ENCODE data around the gene CCIN. TPM values are rescaled to one million over a fixed set of nuclear protein-coding genes. Genes with fewer than 3 reads are reported as not detected.

CCIN gene
- total RNA-seq, result 1 to 10 TPM in 1 of 5 experiments, under 1 TPM in 2, not detected in 2; 0.15 to 3.6 (median 0.56) TPM
- under 1 TPM in 1 of 2 donors, not detected in 1; 0.41 TPM for polyA plus RNA-seq
- 0.94 reads per million for total RNA-seq

DNA sequence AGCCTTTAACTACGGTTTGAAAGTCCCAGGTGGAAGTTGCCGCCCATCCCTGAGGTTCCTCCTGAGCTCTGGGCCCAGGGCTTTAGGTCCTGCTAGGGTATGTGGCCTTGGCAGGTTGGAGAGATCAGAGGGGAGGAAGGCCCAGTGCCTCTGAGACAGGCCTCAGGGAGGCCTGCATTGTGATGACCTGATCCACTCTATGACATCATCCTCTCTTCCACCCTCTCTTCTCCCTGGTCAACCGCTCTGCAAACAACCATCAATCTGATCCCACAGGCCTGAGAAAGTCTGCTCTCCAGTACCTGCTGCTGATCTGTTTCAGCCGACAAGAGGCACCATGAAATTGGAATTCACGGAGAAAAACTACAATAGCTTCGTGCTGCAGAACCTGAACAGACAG, at the start of gene CCIN:
TSS of gene CCIN (plus strand) at position 223 of the 400 bp plus-strand sequence. CDS start at position 338, 115 bp downstream.
- Mint-ChIP-seq H3K9me3 (no peaks in the 10 kb centered on the region), H3K4me1 (peaks cover 0 to 10% (median 6%) of the 10 kb centered on the region in 7 donors), H3K27ac (no peak within 1 kb of the TSS), H3K4me3 (peak within 1 kb of the TSS in 1 of 10 donors; percentile 22), H3K36me3 (no peaks in the 10 kb centered on the region), H3K27me3 (peaks cover 0 to 16% (median 0%) of the 10 kb centered on the region in 5 donors)
- Histone ChIP-seq H3K4me1 (ENCODE audit: control insufficient read depth in 2 of 2, insufficient read depth in 2 of 2, low read length in 2 of 2) (peaks cover 0 to 3% of the 10 kb centered on the region in 2 donors), H3K27me3 (ENCODE audit: control insufficient read depth in 2 of 2, insufficient read depth in 2 of 2, low read length in 2 of 2) (no peaks in the 10 kb centered on the region), H3K27ac (ENCODE audit: low read depth, low read length) (no peak within 1 kb of the TSS), H3K4me3 (ENCODE audit: low read length) (no peak within 1 kb of the TSS), H3K36me3 (ENCODE audit: control insufficient read depth in 2 of 3, insufficient read depth in 3 of 3, low read length in 3 of 3) (no peaks in the 10 kb centered on the region), H3K9me3 (ENCODE audit: control insufficient read depth in 2 of 3, low read length in 3 of 3) (no peaks in the 10 kb centered on the region)
- ATAC-seq (no peak), DNase-seq (no peak)
- ChIA-PET POLR2A (interaction anchor here (1.2 kb wide), 1 partner anchor 17 kb away, joined by 3 read pairs; no protein-coding TSS in a partner anchor), CTCF (interaction anchor here (0.9 to 9.8 kb wide), 5 partner anchors 17 to 76 kb away, joined by 3 to 270 read pairs (median 4); no protein-coding TSS in a partner anchor)
- intact Hi-C loops (cut with micrococcal nuclease), result loop anchor here in 1 of 2 donors (5.0 kb wide), 2 partner anchors 47 to 132 kb away; partner anchors contain the start of gene RECK

DNA sequence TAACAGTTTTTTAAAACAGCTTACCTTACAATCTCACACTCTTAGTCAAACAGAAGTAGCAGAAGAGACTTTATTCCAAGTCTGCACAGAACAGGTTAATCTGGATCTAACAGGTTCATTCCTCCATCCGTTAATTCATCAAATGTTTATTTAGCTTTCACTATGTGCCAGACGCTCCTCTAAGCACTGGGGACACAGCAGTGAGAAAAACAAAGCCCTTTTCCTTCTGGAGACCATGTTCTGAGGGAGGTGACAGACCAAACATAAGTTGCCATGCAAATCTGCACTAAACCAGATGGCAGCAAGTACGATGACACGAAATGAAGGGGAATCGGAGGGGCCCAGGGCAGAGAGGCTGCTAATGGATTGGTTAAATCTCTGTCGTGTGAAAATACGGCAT, 49.7 kb upstream of the CCIN start:
- Histone ChIP-seq H3K4me1 (ENCODE audit: control insufficient read depth in 2 of 2, insufficient read depth in 2 of 2, low read length in 2 of 2) (no peaks in the 10 kb centered on the region), H3K27me3 (ENCODE audit: control insufficient read depth in 2 of 2, insufficient read depth in 2 of 2, low read length in 2 of 2) (no peaks in the 10 kb centered on the region), H3K27ac (ENCODE audit: low read depth, low read length) (no peak overlapping the region), H3K36me3 (ENCODE audit: control insufficient read depth in 2 of 3, insufficient read depth in 3 of 3, low read length in 3 of 3) (peaks cover 0 to 35% (median 0%) of the 10 kb centered on the region in 3 experiments), H3K9me3 (ENCODE audit: control insufficient read depth in 2 of 3, low read length in 3 of 3) (no peaks in the 10 kb centered on the region), H3K4me3 (ENCODE audit: low read length) (no peak overlapping the region)
- ChIA-PET CTCF (interaction anchor here (0.6 kb wide), 1 partner anchor 59 kb away, joined by 3 read pairs; no protein-coding TSS in a partner anchor), POLR2A (interaction anchor here (0.9 kb wide), 1 partner anchor 33 kb away, joined by 3 read pairs; no protein-coding TSS in a partner anchor)
- ATAC-seq, result no peak
- Mint-ChIP-seq H3K4me3 (no peak overlapping the region), H3K4me1 (peaks cover 0 to 6% (median 0%) of the 10 kb centered on the region in 7 donors), H3K27me3 (no peaks in the 10 kb centered on the region), H3K36me3 (peaks cover 0 to 38% (median 19%) of the 10 kb centered on the region in 5 donors), H3K27ac (no peak overlapping the region), H3K9me3 (no peaks in the 10 kb centered on the region)
- DNase-seq, result no peak
- intact Hi-C loops (cut with micrococcal nuclease), result no loop called here

- Mint-ChIP-seq H3K27ac (no peak overlapping the region), H3K9me3 (no peaks in the 10 kb centered on the region), H3K27me3 (no peaks in the 10 kb centered on the region), H3K4me3 (no peak overlapping the region), H3K36me3 (peaks cover 0 to 38% (median 19%) of the 10 kb centered on the region in 5 donors), H3K4me1 (peaks cover 6 to 10% (median 8%) of the 10 kb centered on the region in 7 donors)
- Histone ChIP-seq H3K4me3 (ENCODE audit: low read length) (no peak overlapping the region), H3K36me3 (ENCODE audit: control insufficient read depth in 2 of 3, insufficient read depth in 3 of 3, low read length in 3 of 3) (peaks cover 0 to 35% (median 0%) of the 10 kb centered on the region in 3 experiments), H3K27me3 (ENCODE audit: control insufficient read depth in 2 of 2, insufficient read depth in 2 of 2, low read length in 2 of 2) (no peaks in the 10 kb centered on the region), H3K4me1 (ENCODE audit: control insufficient read depth in 2 of 2, insufficient read depth in 2 of 2, low read length in 2 of 2) (peaks cover 0 to 7% of the 10 kb centered on the region in 2 donors), H3K9me3 (ENCODE audit: control insufficient read depth in 2 of 3, low read length in 3 of 3) (no peaks in the 10 kb centered on the region), H3K27ac (ENCODE audit: low read depth, low read length) (no peak overlapping the region)
- DNase-seq (no peak), ATAC-seq (no peak)
- POLR2A ChIA-PET, result no interaction called here
- intact Hi-C loops (cut with micrococcal nuclease), result loop anchor here in 1 of 2 donors (5.0 kb wide), 1 partner anchor 47 kb away; the partner anchor contains the start of gene CCIN
- CTCF ChIA-PET, result no interaction called here
Observed at GRCh38 chr9:36120705-36121104, 48.5 kb upstream of the CCIN start.

- Mint-ChIP-seq H3K4me3 (no peak overlapping the region), H3K27ac (no peak overlapping the region), H3K27me3 (no peaks in the 10 kb centered on the region), H3K36me3 (peaks cover 0 to 31% (median 14%) of the 10 kb centered on the region in 5 donors), H3K9me3 (no peaks in the 10 kb centered on the region), H3K4me1 (peaks cover 6 to 18% (median 13%) of the 10 kb centered on the region in 7 donors)
- H3K27ac ChIP-seq (ENCODE audit: low read depth, low read length), result no peak overlapping the region
- DNase-seq (no peak), ATAC-seq (no peak)
- peaks cover 0 to 29% (median 0%) of the 10 kb centered on the region in 3 experiments for H3K36me3 ChIP-seq (ENCODE audit: control insufficient read depth in 2 of 3, insufficient read depth in 3 of 3, low read length in 3 of 3)
- no peaks in the 10 kb centered on the region for H3K9me3 ChIP-seq (ENCODE audit: control insufficient read depth in 2 of 3, low read length in 3 of 3)
- H3K4me3 ChIP-seq (ENCODE audit: low read length), result no peak overlapping the region
- intact Hi-C loops (cut with micrococcal nuclease), result loop anchor here in 1 of 2 donors (5.0 kb wide), 1 partner anchor 45 kb away; the partner anchor contains the start of gene CCIN
- H3K4me1 ChIP-seq (ENCODE audit: control insufficient read depth in 2 of 2, insufficient read depth in 2 of 2, low read length in 2 of 2), result peaks cover 0 to 7% of the 10 kb centered on the region in 2 donors
- ChIA-PET CTCF (interaction anchor here (0.7 to 1.4 kb wide), 2 partner anchors 41 to 361 kb away, joined by 3 read pairs; no protein-coding TSS in a partner anchor), POLR2A (no interaction called here)
- H3K27me3 ChIP-seq (ENCODE audit: control insufficient read depth in 2 of 2, insufficient read depth in 2 of 2, low read length in 2 of 2), result no peaks in the 10 kb centered on the region
Observed at GRCh38 chr9:36121971-36122370, 47.2 kb upstream of the CCIN start.

GRCh38 chr9:36123515-36123914, 45.7 kb upstream of the CCIN start:
- Mint-ChIP-seq H3K27ac (no peak overlapping the region), H3K4me1 (peaks cover 17 to 32% (median 26%) of the 10 kb centered on the region in 7 donors), H3K36me3 (peaks cover 0 to 22% (median 8%) of the 10 kb centered on the region in 5 donors), H3K4me3 (no peak overlapping the region), H3K27me3 (no peaks in the 10 kb centered on the region), H3K9me3 (no peaks in the 10 kb centered on the region)
- ATAC-seq (peak; percentile 28), DNase-seq (no peak)
- no peak overlapping the region for H3K27ac ChIP-seq (ENCODE audit: low read depth, low read length)
- H3K4me3 ChIP-seq (ENCODE audit: low read length), result no peak overlapping the region
- H3K36me3 ChIP-seq (ENCODE audit: control insufficient read depth in 2 of 3, insufficient read depth in 3 of 3, low read length in 3 of 3), result peaks cover 0 to 19% (median 0%) of the 10 kb centered on the region in 3 experiments
- no peaks in the 10 kb centered on the region for H3K9me3 ChIP-seq (ENCODE audit: control insufficient read depth in 2 of 3, low read length in 3 of 3)
- POLR2A ChIA-PET, result interaction anchor here (2.1 kb wide), 1 partner anchor 13 kb away, joined by 7 read pairs; the partner anchor contains the start of gene GLIPR2
- no peaks in the 10 kb centered on the region for H3K27me3 ChIP-seq (ENCODE audit: control insufficient read depth in 2 of 2, insufficient read depth in 2 of 2, low read length in 2 of 2)
- CTCF ChIA-PET, result interaction anchor here (1.0 to 1.3 kb wide), 2 partner anchors 20 to 43 kb away, joined by 3 to 6 read pairs; no protein-coding TSS in a partner anchor
- peaks cover 14% of the 10 kb centered on the region in 2 donors for H3K4me1 ChIP-seq (ENCODE audit: control insufficient read depth in 2 of 2, insufficient read depth in 2 of 2, low read length in 2 of 2)
- intact Hi-C loops (cut with micrococcal nuclease), result loop anchor here in 1 of 2 donors (5.0 kb wide), 1 partner anchor 44 kb away; the partner anchor contains the start of gene CCIN

- ChIA-PET CTCF (interaction anchor here (0.7 to 1.0 kb wide), 3 partner anchors 8 to 35 kb away, joined by 3 read pairs; no protein-coding TSS in a partner anchor), POLR2A (interaction anchor here (0.6 to 2.1 kb wide), 2 partner anchors 12 to 33 kb away, joined by 4 to 7 read pairs; partner anchors contain the start of gene GLIPR2)
- intact Hi-C loops (cut with micrococcal nuclease), result no loop called here
- H3K9me3 ChIP-seq (ENCODE audit: control insufficient read depth in 2 of 3, low read length in 3 of 3), result no peaks in the 10 kb centered on the region
- H3K4me3 ChIP-seq (ENCODE audit: low read length), result no peak overlapping the region
- Mint-ChIP-seq H3K27me3 (no peaks in the 10 kb centered on the region), H3K27ac (peak overlapping the region in 6 of 9 donors; percentile 0 to 73 (median 52)), H3K36me3 (peaks cover 0 to 22% (median 8%) of the 10 kb centered on the region in 5 donors), H3K4me3 (no peak overlapping the region), H3K9me3 (no peaks in the 10 kb centered on the region), H3K4me1 (peaks cover 18 to 32% (median 29%) of the 10 kb centered on the region in 7 donors)
- H3K27me3 ChIP-seq (ENCODE audit: control insufficient read depth in 2 of 2, insufficient read depth in 2 of 2, low read length in 2 of 2), result no peaks in the 10 kb centered on the region
- DNase-seq (no peak), ATAC-seq (no peak)
- H3K27ac ChIP-seq (ENCODE audit: low read depth, low read length), result no peak overlapping the region
- H3K4me1 ChIP-seq (ENCODE audit: control insufficient read depth in 2 of 2, insufficient read depth in 2 of 2, low read length in 2 of 2), result peaks cover 14% of the 10 kb centered on the region in 2 donors
- peaks cover 0 to 12% (median 0%) of the 10 kb centered on the region in 3 experiments for H3K36me3 ChIP-seq (ENCODE audit: control insufficient read depth in 2 of 3, insufficient read depth in 3 of 3, low read length in 3 of 3)
Observed at GRCh38 chr9:36125062-36125855, 43.9 kb upstream of the CCIN start.
